ENCODE measurements around the gene SURF6. TPM values are rescaled to one million over a fixed set of nuclear protein-coding genes. Genes with fewer than 3 reads are reported as not detected.

Gene SURF6
- total RNA-seq, 1 donor from 2014 or later: 21.7 TPM

DNA sequence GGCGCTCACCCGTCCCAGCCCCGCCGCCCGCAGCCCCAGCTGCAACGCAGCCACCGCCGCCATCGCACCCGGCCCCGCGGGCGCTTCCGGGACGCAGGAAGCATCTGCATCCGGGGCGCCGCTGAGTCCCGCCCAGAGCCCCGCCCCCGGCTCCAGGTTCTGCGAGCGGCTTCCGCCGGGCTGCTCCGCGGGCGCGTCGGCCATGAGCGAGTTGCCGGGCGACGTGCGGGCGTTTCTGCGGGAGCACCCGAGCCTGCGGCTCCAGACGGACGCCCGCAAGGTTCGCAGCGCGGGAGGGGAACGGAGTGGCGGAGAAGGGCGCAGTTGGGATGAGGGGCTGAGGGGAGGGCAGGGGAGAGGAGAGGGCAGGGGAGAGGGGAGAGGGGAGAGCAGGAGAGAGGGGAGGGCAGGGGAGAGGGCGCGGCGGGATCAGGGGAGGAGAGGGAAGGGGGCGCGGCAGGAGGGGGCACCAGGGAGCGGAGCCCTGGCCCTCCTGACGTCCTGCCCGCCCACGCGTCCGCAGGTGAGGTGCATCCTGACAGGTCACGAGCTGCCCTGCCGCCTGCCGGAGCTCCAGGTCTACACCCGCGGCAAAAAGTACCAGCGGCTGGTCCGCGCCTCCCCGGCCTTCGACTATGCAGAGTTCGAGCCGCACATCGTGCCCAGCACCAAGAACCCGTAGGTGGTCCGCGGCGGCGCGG lies 20.6 kb upstream of the SURF6 start, which contains the start of the genes SURF1 and SURF2:
SURF1 (minus strand) TSS at position 97 of the 701 bp plus-strand sequence; CDS start at position 63, 34 bp downstream.
SURF2 (plus strand) TSS at position 160 of the 701 bp plus-strand sequence; CDS start at position 203, 43 bp downstream.
- peak within 1 kb of the TSS; percentile 81 for H3K27ac Mint-ChIP-seq (ENCODE audit: unreplicated experiment)
- H3K9me3 Mint-ChIP-seq (ENCODE audit: unreplicated experiment): no peaks in the 10 kb centered on the region
- H3K36me3 Mint-ChIP-seq (ENCODE audit: low read depth, unreplicated experiment): peaks cover 35% of the 10 kb centered on the region
- TF ChIP-seq, protein P1, sequence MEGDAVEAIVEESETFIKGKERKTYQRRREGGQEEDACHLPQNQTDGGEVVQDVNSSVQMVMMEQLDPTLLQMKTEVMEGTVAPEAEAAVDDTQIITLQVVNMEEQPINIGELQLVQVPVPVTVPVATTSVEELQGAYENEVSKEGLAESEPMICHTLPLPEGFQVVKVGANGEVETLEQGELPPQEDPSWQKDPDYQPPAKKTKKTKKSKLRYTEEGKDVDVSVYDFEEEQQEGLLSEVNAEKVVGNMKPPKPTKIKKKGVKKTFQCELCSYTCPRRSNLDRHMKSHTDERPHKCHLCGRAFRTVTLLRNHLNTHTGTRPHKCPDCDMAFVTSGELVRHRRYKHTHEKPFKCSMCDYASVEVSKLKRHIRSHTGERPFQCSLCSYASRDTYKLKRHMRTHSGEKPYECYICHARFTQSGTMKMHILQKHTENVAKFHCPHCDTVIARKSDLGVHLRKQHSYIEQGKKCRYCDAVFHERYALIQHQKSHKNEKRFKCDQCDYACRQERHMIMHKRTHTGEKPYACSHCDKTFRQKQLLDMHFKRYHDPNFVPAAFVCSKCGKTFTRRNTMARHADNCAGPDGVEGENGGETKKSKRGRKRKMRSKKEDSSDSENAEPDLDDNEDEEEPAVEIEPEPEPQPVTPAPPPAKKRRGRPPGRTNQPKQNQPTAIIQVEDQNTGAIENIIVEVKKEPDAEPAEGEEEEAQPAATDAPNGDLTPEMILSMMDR (IDR thresholded peaks at IDR 0.05; ENCODE audit: unreplicated experiment): no peak
- H3K4me1 Mint-ChIP-seq (ENCODE audit: unreplicated experiment): peaks cover 6% of the 10 kb centered on the region
- peaks cover 5% of the 10 kb centered on the region for H3K27me3 Mint-ChIP-seq (ENCODE audit: unreplicated experiment)
- DNase-seq (ENCODE audit: low spot score): peak; percentile 69
- H3K4me3 Mint-ChIP-seq (ENCODE audit: unreplicated experiment): peak within 1 kb of the TSS; percentile 98

- H3K36me3 Mint-ChIP-seq (ENCODE audit: low read depth, unreplicated experiment): peaks cover 34% of the 10 kb centered on the region
- peak overlapping the region; percentile 81 for H3K27ac Mint-ChIP-seq (ENCODE audit: unreplicated experiment)
Measured at GRCh38 chr9:133355881-133356357, 19.9 kb upstream of the SURF6 start.

GRCh38 chr9:133354766-133355165 lies 18.8 kb upstream of the SURF6 start:
- no peak for DNase-seq (ENCODE audit: low spot score)
- Mint-ChIP-seq H3K36me3 (ENCODE audit: low read depth, unreplicated experiment) (peaks cover 39% of the 10 kb centered on the region), H3K4me1 (ENCODE audit: unreplicated experiment) (peaks cover 6% of the 10 kb centered on the region), H3K27me3 (ENCODE audit: unreplicated experiment) (peaks cover 5% of the 10 kb centered on the region), H3K4me3 (ENCODE audit: unreplicated experiment) (peak overlapping the region; percentile 98), H3K9me3 (ENCODE audit: unreplicated experiment) (no peaks in the 10 kb centered on the region), H3K27ac (ENCODE audit: unreplicated experiment) (no peak overlapping the region)
- TF ChIP-seq, protein P1 (IDR thresholded peaks at IDR 0.05; ENCODE audit: unreplicated experiment): no peak

More at GRCh38 chr9:133355881-133356357, 19.9 kb upstream of the SURF6 start:
- TF ChIP-seq, protein P1 (IDR thresholded peaks at IDR 0.05; ENCODE audit: unreplicated experiment): no peak
- H3K4me3 Mint-ChIP-seq (ENCODE audit: unreplicated experiment): peak overlapping the region; percentile 98
- H3K4me1 Mint-ChIP-seq (ENCODE audit: unreplicated experiment): peaks cover 6% of the 10 kb centered on the region
- peaks cover 5% of the 10 kb centered on the region for H3K27me3 Mint-ChIP-seq (ENCODE audit: unreplicated experiment)
- peak; percentile 27 for DNase-seq (ENCODE audit: low spot score)
- no peaks in the 10 kb centered on the region for H3K9me3 Mint-ChIP-seq (ENCODE audit: unreplicated experiment)

GRCh38 chr9:133353548-133353947 lies 17.6 kb upstream of the SURF6 start:
- no peak overlapping the region for H3K4me3 Mint-ChIP-seq (ENCODE audit: unreplicated experiment)
- DNase-seq (ENCODE audit: low spot score): no peak
- no peak overlapping the region for H3K27ac Mint-ChIP-seq (ENCODE audit: unreplicated experiment)
- peaks cover 15% of the 10 kb centered on the region for H3K4me1 Mint-ChIP-seq (ENCODE audit: unreplicated experiment)
- no peaks in the 10 kb centered on the region for H3K9me3 Mint-ChIP-seq (ENCODE audit: unreplicated experiment)
- peaks cover 17% of the 10 kb centered on the region for H3K27me3 Mint-ChIP-seq (ENCODE audit: unreplicated experiment)
- H3K36me3 Mint-ChIP-seq (ENCODE audit: low read depth, unreplicated experiment): peaks cover 48% of the 10 kb centered on the region
- TF ChIP-seq, protein P1 (IDR thresholded peaks at IDR 0.05; ENCODE audit: unreplicated experiment): no peak

All from endothelial cell (in vitro differentiated cells).